GM21381 (cell line): ENCODE measurements around the gene PDCD1.
"Not testable (repeated sequence)": the region's sequence is repeated elsewhere in the genome, so short reads cannot be mapped to it uniquely, and the experiment has no call there.

Experiments
- ATAC-seq: cut with Tn5 transposase; IDR thresholded peaks from one replicate; pipeline ENCODE4 v1.9.1; 2021; ENCODE audit warnings: mild to moderate bottlenecking, moderate library complexity; ENCODE audit not compliant: unreplicated experiment

Gene PDCD1

DNA sequence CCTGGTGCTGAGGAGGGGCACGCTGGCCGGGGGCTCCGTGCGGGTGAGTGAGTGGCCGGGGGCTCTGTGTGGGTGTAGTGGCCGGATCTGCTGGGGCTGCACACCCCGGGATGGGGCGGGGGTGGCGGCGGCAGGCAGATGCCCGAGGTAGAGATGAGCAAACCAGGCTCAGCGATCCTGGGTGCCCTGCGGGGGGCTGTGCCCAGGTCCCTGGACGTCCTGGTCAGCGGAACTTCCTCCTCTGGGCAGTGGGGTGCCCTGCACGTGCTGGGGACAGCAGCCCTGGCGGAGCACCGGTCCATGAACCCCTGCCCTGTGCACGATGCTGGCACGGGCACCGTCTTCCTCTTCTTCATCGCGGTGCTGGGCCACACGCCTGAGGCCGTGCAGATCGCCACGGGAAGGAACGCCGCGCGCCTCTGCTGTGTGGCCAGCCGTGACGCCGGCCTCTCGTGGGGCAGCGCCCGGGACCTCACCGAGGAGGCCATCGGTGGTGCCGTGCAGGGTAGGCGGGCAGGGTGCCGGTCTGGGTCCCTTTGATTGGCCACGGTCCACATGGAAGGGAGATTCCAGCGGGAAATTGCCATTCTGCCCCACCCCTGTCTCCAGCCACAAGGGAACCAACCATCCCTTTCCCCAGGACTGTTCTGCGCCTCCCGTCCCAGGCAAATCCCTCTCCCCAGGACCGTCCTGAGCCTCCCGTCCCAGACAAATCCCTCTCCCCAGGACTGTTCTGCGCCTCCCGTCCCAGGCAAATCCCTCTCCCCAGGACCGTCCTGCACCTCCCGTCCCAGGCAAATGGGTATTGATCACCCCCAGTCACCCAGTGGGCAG lies 43.8 kb downstream of the PDCD1 start:
- ATAC-seq, result no peak

DNA sequence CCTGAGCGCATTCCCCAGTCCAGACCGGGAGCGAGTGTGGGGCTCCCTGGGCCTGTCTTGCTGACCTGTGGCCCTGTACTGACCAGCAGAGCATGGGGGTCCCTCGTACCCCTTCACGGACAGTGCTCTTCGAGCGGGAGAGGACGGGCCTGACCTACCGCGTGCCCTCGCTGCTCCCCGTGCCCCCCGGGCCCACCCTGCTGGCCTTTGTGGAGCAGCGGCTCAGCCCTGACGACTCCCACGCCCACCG lies 44.4 kb downstream of the PDCD1 start:
- ATAC-seq, result no peak

DNA sequence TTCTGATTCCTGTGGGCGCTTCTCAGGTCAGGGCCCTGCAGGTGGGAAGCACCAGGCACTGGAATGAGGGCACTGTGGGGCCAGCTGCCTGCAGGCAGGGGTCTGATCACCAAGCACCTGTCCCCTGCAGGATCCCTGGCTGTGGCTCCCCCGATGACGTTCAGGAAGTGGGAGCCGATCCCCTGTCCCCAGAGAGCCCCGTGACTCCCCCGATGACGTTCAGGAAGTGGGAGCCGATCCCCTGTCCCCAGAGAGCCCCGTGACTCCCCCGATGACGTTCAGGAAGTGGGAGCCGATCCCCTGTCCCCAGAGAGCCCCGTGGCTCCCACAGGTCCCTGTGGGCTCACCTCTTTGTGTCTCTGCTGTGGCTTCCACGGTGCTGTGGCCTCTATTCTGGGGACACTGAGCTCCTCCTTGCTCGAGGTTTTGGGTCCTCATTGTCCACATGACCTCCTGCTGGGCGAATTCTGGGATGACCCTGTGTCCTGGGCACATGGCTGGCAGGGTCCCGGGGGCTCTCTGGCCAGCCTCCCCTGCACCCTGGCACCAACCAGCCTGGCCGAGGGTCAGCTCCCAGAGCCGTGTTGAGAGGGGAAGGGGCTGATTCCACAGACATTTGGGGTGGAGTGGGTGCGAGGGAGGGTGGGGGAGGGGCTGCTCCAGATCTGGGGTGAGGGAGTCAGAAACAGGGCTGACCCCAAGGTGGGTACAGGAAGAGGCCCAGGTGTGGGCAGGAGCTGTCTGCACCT lies 44.9 kb downstream of the PDCD1 start:
- ATAC-seq, result no peak

DNA sequence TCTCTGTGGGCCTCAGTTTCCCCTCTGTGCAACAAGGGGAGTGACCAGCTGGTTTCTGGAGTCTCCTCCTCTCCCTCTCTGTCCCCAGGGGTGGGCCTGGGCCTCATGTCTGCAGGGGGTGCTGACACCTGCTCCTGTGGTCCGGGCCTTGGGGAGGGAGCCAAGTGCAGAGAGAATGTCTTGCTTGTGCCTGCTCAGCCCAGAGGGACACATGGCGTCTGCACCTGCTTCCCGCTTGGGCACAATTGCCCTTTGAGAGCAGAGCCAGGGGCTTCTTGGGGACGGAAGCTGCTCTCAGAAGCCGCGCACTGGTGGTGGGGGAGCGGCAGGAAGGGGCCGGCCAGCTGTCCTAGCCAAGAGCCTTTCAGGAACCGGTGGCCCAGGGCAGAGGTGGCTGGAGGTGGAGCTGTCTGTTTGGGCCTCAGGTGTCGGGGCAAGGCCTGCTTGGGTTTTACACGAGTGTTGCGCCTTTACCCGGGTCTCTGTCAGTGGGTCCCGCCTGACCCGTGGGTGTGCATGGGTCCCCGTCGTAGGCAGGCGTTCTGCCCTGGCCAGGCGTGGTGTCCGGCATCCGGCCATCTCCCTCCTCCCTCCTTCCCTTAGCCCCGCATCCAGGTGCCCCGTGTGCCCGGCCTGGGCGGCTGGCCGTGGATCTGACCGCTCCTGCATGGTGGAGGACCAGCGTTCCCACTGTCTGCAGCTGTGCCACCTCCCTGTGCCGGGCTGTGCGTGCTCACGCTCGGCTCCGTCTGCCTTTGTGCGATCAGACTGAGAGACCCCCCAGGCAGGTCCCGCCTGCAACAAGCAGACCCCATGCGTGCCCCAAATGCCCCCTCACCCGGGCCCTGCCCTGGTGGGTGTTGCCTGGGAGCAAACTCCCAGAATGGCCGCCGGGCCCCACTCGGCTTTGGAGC lies 45.7 kb downstream of the PDCD1 start:
- no peak for ATAC-seq

DNA sequence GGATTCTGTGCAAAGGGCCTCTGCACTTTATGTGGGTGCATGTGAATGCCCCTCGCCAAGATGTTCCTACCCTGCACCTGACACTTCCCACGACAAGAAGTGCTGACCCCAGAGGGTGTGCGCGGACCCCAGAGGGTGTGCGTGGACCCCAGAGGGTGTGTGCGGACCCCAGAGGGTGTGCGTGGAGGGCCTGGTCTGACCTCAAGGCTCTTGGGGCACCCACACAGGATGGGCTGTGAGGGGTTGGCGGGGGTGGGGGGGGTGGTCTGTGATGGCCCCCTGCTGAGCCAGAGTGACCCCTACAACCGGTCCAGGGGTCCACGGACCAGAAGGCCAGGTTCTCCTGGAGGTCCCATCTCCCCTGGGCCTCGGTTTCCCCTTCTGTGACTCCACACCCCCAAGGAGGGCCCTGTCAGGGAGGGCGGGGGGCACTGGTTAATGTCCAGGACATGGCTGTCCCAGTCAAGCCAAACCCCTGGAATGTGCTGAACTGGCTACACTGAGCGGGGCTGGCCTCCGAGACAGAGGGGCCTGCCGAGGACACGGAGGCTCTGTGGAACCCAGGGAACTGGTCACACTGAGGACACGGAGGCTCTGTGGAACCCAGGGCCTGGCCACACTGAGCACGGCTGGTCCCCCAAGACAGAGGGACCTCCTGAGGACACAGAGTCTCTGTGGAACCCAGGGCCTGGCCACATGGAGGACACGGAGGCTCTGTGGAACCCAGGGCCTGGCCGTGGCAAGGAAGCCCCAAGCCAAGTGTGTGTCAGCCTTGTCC lies 46.6 kb downstream of the PDCD1 start:
- no peak for ATAC-seq

DNA sequence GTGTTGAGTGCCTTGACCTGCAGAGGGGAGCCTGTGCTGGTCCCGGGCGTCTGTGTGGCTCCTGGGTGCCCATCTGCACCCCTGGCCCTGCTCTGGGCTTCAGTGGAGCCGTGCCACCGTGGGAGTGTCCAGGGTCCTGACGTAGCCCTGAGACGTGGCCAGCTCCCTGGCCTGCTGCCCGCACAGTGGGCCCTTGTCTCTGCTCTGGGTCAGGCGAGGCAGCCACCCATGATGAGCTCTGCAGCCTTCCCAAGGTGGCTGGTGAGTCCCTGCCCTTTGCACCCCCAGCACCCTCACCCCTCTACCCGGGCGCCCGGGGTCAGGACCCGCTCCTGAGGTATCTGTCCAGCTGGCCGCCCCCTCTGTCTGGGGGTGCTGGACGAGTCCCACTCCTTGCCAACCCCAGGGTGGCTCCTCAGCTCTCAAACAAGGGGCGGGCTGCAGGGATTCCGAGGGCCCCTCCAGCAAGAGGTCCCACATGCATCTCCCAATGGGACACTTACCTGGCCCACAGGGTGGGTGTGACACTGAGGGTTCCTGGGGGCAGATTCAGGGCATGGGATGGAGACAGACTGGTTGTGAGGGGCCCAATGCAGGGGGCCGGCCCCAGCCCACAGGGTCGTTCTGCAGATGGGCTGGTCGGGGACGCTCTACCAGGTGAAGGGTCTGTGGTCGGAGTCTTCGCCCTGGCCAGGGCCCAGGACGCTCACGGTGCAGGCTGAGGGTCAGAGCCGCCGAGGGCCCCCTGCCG lies 47.3 kb downstream of the PDCD1 start:
- ATAC-seq, result no peak

DNA sequence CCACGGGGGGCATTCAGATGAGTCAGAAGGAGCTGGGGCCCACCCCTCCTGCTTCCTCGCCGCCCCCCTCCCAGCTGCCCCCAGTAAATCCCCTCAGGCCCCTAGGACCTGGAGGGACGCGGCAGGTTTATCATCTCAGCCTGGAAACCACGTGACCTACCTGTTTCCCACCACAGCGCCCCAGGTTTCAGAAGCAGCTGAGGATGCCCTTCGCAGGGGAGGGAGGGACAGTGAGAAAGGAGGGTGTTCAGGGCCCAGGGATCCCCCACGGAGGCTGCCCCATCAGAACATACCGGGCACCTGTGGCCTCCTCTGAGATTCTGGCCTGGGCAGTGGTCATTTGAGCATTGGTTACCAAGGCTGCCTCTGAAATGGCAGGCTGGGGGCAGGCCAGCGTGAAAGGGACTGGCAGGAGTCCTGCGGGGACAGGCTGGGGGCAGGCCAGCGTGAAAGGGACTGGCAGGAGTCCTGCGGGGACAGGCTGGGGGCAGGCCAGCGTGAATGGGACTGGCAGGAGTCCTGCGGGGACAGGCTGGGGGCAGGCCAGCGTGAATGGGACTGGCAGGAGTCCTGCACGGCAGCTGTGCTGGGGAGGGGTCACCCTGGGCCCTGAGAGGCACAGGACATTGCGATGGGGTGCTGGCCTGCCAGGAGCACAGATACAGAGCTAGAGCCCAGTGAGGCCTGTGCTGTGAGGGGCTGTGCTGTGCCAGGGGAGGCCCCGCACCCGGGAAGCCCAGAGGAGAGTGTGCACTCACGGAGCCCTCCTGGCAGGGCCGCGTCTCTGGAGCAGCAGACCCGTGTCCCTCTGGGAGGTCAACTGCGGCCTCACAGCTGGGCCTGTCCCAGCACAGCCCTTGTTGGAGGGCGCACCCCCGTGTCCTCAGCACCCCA lies 48.1 kb downstream of the PDCD1 start:
- ATAC-seq, result no peak

DNA sequence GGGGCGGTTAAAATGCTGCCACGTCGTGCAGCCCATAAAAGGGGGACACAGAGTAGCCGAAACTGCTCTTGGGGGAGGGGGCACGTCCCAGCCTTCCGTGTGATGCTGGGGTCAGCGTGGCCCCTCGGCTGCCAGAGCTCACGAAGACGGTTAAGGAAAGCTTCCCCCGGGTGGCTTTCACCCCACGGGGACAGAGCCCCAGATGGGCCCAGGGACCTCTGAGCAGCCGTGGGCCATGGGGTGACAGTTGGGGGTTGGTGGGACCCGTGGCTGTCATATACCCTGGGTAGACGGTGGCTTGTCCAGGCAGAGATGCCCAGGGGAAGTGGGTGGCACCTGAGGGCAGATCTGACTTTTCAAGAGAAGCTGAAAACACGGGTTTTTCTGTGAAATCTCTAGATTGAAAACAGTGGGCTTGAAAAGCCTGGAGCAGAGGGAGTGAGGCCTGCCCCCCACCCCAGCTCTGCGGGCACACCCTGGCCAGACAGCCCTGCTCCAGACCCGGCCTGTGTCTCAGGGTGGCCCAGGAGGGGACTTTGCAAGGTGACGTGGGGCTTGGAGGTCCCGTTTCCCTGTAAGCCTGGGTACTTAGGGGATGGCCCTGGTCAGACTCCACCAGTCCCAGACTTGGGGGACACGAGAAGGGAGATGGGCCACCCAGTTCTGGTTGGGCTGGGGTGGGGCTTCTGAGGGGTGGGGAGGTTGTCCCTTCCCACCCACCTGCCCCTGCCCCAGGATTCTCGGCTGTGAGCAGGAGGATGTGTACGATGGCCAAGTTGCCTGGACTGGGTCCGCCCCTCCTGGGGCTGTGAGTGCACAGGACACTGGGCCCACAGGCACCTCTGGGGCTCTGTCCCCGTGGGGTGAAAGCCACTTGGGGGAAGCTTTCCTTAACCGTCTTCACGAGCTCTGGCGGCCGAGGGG lies 49.0 kb downstream of the PDCD1 start:
- no peak for ATAC-seq

DNA sequence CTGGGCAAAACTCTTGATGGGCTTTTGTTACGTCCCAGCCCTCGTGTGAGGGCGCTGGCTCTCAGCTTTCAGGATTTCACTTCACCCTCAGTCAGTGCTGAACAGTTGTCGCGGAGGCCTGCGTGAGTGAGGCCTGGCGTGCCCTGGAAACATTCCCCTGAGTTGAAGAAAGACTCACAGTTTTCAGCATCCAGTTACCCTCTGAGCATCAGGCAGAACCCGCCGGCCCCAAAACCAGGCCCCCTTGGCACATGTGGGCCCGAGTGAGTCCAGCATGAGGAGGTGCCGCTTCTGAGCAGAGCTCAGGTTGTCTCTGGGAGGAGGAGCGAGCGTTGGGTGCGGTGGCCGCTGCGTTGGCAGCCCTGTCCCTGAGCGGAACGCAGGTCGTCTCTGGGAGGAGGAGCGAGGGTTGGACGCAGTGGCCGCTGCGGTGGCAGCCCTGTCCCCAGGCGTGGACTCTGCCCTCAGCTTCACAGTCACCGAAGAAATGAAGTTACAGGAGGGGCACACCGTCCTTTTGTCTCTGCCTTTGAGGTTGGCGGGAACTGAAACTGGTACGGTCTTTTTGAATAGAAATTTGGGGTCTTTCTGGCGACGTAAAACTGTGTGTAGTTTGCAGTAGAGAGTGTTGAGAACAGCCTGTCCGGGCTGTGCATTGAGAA lies 49.8 kb downstream of the PDCD1 start, which contains the start of gene NEU4:
TSS of gene NEU4 (plus strand) at position 473 of the 662 bp plus-strand sequence. CDS start 5,292 bp downstream, outside the sequence.
- no peak for ATAC-seq

DNA sequence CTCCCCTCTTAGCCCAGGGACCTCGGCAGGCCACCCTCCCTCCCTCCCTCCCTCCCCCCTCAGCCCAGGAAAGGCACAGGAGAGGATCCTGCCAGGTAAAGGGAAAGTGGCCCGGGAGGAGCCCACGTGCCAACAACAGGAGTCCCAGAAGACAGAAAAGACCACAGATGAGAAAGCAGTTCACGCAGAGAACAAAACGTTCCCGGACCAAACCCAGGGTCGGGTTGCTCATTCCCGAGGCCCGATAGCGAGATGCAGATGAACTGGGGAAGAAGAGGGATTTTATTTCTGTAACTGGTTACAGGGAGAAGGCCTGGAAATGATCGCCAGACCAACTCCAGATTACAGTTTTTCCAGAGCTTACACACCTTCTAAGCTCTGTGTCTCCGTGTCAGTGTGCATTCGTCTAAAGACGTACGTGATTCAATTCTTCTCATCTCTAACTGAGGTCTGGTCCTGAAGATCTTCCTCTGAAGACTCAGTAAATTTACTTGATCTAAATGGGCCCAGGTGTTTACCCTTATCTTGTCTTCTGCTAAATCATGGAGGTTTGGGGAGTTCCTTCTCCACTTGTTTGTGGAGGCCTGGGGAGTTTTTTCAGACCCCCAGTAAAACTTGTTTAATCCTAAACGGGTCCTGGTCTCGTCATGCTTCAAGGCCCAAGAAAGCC lies 50.5 kb downstream of the PDCD1 start:
- ATAC-seq, result no peak

DNA sequence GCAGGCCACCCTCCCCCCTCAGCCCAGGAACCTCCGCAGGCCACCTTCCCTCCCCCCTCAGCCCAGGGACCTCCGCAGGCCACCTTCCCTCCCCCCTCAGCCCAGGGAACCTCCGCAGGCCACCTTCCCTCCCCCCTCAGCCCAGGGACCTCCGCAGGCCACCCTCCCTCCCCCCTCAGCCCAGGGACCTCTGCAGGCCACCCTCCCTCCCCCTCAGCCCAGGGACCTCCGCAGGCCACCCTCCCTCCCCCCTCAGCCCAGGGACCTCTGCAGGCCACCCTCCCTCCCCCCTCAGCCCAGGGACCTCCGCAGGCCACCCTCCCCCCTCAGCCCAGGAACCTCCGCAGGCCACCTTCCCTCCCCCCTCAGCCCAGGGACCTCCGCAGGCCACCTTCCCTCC lies 52.5 kb downstream of the PDCD1 start:
- ATAC-seq, result not testable (repeated sequence)

DNA sequence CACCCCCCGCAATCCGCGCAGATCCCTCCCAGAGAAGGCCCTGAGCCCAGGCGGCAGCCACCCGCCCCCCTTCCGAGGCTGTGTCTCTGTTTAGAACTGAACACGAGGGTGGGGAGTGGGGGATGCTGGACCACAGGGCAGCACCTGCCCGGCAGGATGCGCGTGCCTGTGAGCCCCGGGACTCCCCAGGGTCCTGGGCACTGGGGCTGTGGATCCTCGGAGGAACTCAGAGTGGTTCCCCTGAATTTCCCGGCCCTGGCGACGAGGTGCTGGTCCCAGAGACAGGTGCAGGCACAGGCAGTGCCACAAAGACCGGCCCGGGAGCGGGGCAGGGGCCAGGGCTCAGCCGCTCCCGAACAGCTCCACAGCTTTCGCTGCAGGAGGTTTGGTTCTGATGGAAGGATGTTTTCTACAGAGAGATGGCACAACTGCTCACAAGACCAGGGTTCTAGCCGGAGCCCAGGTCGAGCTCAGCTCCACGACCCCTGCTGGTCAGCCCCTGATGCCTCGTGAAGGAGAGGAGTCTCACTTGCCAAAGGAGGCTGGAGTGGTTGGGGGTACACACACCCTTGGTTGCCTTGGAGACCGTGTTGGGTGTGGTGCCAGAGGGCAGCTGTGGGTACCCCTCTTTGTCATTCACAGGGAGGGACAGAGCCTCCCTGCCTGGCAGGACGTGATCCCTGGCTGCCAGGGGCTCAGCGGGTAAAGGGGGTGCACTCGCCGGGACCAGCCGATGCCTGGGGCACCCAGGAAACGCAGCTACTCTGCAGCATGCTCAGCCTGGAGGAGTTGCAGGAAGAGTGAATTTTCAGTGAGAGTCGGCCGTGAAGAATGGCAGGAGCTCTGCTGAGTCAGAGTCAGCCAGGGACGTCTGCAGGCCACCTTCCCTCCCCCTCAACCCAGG lies 54.1 kb downstream of the PDCD1 start:
- ATAC-seq, result no peak

DNA sequence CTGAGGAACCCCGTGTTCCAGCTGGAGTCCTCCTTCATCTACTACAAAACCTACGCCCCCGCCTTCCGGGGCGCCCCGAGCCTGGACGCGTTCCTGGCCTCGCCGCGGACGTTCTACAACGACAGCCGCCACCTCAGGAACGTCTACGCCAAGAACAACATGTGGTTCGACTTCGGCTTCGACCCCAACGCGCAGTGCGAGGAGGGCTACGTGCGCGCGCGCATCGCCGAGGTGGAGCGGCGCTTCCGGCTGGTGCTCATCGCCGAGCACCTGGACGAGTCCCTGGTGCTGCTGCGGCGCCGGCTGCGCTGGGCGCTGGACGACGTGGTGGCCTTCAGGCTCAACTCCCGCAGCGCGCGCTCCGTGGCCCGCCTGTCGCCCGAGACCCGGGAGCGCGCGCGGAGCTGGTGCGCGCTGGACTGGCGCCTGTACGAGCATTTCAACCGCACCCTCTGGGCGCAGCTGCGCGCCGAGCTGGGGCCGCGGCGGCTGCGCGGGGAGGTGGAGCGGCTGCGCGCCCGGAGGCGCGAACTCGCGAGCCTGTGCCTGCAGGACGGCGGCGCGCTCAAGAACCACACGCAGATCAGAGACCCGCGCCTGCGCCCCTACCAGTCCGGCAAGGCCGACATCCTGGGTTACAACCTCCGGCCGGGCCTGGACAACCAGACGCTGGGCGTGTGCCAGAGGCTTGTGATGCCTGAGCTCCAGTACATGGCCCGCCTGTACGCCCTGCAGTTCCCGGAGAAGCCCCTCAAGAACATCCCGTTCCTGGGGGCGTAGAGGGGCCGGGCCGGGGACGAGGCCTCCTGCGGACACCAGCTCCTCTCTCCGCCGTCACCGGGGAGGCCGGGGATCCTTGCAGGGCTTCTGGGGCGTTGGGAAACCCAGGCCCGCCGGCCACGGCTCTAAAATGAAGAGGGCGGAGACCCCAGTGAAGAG lies 55.0 kb downstream of the PDCD1 start:
- ATAC-seq, result no peak

DNA sequence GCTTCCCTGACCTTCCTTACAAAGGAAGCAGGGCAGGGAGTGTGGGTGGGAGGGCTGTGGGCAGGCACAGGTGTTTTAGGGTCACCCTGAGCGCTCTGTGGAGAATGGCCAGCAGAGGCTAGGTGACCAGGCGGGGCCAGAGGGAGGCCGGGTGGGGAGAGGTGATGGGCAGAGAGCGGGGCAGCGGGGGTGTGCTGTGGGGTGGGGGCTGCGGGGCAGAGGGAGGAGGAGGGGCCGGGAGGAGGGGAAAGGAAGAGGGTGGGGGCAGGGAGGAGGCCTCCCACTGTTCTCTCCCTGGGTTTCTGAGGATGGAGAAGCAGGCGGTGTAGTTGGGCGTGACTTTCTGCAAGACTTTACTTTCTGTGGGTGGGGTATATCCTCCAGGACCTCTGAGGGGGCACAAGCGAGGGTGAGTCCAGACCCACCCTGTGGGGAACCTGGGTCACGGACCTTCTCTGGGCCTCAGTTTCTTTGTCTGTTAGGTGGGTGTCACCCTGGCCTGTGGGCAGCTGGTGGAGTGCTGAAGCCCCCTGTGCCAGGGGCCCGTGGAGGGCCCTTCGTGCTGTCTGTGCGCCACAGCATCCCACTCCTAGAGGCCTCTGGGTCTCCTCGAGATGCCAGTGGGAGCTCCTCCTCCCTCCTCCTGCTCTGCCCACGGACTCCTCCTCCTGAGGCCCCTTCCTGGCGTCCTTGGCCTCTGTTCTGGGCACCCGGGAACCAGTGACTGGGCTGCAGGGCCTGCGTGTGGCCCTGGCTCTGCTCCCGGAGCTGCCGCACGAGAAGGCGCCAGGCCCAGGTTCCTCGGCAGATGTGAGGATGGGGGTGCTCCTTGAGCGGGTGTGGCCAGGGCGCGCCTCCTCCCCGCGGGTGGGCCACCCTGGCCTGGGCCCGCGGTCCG lies 56.0 kb downstream of the PDCD1 start:
- ATAC-seq, result no peak
